COLO668 (cell line): ENCODE data around the gene CPNE4.

ENCODE experiments used
- DNase-seq: peaks from one replicate; lab custom pipeline; 2025; ENCODE audit not compliant: unreplicated experiment; lab: John Stamatoyannopoulos, UW

The CPNE4 gene

GRCh38 chr3:132017137-132017536, 17.7 kb downstream of the CPNE4 start:
- DNase-seq = no peak

- DNase-seq = no peak
These were observed 18.5 kb downstream of the CPNE4 start for GRCh38 chr3:132016061-132017041.

- no peak for DNase-seq
These were observed 20.7 kb downstream of the CPNE4 start for GRCh38 chr3:132014105-132014504.

- DNase-seq = no peak
These were observed 25.6 kb downstream of the CPNE4 start for GRCh38 chr3:132009241-132009640.

DNA sequence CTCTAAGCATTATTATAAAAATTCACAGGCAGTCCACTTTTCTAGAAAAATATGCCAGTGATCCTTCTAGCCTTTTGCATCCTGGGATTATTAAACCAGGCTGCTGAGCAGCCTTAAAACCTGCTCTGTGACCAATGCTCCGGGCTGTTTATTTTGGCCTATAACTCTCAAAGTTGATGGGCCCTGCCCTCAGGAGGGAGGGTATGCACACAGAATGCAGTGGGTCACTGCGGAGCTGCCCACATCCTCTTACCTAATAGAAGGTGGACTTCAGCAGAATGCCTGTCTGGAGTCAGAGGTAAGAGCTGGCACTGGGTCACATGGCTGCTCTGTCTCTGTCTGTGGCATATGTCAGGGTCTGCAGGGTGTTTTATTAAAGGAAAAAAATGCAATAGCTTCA, 26.0 kb downstream of the CPNE4 start:
- DNase-seq = no peak

DNA sequence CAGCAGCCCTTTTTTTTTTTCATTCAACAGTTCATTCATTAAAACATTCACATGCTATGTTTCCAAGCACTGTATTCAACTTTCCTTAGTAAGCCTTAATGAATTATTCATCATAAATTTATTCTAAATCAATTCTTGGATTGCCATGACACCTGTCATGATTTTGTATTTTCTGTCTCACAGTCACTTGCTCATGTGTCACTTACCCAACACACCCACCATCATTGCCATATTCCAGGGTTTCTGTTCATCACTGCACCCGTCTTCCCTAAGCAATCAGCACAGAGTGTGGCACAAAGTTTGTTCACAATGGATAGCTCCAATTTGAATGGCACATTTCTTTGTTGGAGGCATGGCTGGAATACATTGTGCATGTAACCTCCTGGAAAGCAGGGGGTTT, 27.2 kb downstream of the CPNE4 start:
- DNase-seq = no peak

DNA sequence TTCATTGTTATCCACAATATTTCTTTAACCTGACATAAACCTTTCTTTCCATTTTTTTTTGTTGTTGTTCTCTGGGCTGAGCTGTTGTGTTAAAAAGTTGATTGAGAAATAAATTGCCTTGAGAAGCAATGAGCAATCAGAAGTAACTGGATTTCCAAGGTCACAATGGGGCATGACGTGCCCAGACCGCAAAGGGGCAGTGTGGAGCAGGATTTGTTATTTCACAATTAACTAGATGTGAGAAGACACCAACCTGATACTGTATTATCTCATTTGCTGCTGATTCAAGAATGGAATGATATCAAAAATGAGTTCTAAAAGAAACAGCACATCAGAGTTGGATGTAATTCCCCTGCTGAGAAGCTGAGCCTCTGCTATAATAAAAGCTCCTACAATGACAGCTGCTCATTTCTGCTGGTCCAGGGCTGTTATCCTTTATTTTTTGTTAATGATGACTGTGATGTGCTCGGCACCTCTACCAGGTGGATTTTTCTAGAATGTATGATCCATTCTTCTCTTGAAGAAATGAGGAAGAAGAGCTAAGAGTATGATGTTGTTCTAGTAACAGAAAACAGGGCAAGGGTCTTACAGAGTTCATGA, 28.1 kb downstream of the CPNE4 start:
- DNase-seq = no peak

DNA sequence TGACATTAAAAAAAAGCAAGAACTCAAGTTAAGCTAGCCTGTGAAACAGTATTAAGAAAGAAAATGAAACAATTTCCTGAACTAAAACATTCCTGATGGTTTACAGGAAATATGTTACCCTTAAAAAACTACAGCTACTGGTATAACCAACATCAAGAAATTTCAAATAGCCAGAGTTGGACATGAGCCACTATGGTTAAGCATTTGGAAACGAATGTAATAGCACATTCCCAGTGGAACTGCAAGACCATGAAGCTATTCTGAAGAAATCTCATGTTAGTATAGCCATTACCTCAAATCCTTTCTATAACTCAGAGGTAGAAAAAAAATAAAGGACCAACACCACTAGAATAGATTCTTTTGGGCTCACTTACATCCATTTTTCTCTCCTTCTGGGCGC, 30.2 kb downstream of the CPNE4 start:
- DNase-seq = no peak

DNA sequence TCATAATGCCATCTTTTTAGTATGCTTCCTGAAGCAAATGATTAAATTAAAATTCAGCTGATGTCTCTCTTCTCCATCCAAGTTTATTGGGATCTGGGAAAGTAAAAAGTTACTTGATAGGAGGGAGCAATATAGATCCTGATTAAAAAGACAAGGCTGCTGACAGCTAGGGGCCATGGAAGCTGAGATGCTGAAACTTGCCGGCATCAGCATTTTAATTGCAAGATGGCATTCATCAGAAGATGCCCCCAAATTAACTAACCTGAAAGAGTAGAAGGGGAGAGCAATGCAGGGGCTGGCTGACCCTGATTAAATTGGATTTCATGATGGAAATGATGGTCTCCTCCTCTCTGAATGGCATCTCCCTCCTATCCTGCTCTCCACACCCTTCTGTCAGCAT, 31.1 kb downstream of the CPNE4 start:
- DNase-seq = no peak

GRCh38 chr3:132001999-132002398, 32.8 kb downstream of the CPNE4 start:
- DNase-seq = no peak

GRCh38 chr3:132001036-132001435, 33.8 kb downstream of the CPNE4 start:
- no peak for DNase-seq

DNA sequence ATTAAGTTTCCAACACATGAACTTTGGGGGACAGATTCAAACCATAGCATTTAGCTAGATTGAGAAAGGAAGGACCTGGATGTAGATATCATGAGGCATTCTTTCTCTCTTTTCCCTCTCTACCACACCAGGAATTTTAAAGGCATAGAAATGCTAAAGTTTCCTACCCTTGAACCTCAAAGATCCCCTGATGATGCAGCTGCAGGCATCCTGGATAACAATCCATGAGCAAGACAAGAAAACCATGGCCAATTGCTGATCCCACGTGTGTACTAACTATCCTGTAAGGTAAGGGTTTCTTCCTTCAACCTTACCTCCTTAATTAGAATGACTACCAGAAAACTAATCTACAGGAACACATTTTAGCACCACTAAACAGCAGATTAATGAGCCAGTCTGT, 36.8 kb downstream of the CPNE4 start:
- DNase-seq = no peak

GRCh38 chr3:131995891-131996290, 38.9 kb downstream of the CPNE4 start:
- DNase-seq = no peak

DNA sequence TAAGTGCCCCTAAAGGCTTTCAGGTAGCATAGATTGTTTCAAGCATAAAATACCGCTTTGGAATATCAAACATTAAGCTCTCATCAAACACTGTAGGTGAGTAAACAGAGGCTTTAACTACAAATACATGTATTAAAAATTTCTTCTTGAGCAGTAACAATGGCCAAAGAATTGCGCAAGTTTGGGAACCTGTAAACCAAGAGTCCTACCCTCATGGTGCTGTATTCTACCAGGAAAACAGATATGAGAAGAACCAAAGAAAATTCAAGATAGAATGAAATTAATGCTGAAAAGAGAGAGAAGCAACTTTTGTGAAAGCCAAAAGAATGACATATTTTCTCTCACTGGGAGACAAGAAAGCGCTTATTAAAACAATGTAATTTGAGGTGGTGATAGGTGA, 45.5 kb downstream of the CPNE4 start:
- no peak for DNase-seq

DNA sequence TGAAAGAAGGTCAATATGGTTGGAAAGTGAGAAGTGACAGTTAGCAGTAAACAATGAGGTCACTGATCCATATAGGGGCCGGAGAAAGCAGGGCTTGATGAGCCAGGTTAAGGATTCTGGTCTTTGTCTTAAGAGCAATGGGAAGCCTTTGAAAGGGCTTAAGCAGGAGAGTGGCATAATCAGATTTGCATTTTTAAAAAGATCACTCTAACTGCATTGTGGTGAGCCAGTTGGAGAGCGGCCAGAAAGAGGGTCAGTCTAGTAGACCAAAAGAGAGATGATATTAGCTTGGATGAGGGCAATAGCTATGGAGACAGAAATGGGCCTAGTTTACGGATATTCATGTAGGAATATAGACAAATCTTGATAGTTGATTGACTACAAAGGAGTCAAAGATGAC, 46.6 kb downstream of the CPNE4 start:
- no peak for DNase-seq

DNA sequence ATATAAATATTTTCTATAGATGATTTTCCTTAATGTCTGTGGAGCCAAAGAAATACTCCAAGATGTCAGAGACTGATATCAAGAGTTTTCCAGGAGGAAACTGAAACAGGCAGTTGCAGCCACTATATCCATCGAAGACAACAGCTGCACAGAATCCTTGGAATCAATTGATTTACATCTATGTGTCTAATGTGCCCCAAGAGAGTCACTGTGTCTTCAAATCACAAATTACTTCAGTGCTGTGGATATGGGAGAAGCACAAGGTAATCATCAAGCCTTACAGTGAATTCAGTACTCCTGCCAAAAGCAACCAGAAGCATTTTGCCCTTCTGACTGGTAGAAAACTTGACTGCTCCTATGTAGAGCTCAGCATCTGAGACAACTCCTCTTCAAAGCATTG, 51.1 kb downstream of the CPNE4 start:
- DNase-seq = no peak

- DNase-seq = no peak
These were observed 53.5 kb downstream of the CPNE4 start for GRCh38 chr3:131981323-131981722.

GRCh38 chr3:131976448-131976847, 58.4 kb downstream of the CPNE4 start:
- no peak for DNase-seq

GRCh38 chr3:131975047-131975446, 59.8 kb downstream of the CPNE4 start:
- no peak for DNase-seq

GRCh38 chr3:131973731-131974130, 61.1 kb downstream of the CPNE4 start:
- no peak for DNase-seq

- DNase-seq = no peak
These were observed 62.3 kb downstream of the CPNE4 start for GRCh38 chr3:131972550-131972949.

GRCh38 chr3:131972091-131972490, 62.7 kb downstream of the CPNE4 start:
- no peak for DNase-seq
